GM12801 (cell line): Measurements from ENCODE around the gene KIF26B.

Experiments used
- TF ChIP-seq, protein P1 (sequence below): IDR thresholded peaks from one replicate; pipeline ENCODE4 v1.5.1; 2011; ENCODE audit warnings: control low read depth; ENCODE audit not compliant: insufficient read length; ENCODE audit errors: extremely low read depth

Gene KIF26B

DNA sequence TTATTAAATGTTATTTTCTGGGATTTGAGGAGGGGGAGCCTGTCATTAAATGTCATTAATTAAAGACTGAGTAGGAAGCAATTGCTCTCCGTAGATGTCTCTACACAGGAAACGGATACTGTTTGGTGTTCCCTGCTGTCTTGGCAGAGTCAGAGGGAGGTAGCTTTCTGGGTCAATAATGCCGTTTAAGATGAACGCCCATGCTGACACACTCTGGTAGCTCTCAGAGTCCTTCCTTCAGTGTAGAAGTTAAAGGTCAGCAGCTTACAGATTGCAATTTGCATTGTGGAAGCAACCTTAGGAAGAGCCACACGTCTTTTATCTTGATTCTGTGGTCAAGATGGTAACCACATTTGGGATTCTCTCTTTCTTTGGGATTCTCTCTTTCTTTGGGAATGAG, 257.5 kb downstream of the KIF26B start:
- TF ChIP-seq, protein P1, sequence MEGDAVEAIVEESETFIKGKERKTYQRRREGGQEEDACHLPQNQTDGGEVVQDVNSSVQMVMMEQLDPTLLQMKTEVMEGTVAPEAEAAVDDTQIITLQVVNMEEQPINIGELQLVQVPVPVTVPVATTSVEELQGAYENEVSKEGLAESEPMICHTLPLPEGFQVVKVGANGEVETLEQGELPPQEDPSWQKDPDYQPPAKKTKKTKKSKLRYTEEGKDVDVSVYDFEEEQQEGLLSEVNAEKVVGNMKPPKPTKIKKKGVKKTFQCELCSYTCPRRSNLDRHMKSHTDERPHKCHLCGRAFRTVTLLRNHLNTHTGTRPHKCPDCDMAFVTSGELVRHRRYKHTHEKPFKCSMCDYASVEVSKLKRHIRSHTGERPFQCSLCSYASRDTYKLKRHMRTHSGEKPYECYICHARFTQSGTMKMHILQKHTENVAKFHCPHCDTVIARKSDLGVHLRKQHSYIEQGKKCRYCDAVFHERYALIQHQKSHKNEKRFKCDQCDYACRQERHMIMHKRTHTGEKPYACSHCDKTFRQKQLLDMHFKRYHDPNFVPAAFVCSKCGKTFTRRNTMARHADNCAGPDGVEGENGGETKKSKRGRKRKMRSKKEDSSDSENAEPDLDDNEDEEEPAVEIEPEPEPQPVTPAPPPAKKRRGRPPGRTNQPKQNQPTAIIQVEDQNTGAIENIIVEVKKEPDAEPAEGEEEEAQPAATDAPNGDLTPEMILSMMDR: no peak

GRCh38 chr1:245416781-245417180, 262.0 kb downstream of the KIF26B start:
- TF ChIP-seq, protein P1: no peak

GRCh38 chr1:245418077-245418476, 263.3 kb downstream of the KIF26B start:
- TF ChIP-seq, protein P1: no peak

- TF ChIP-seq, protein P1: no peak
These were observed 264.7 kb downstream of the KIF26B start for GRCh38 chr1:245419461-245419978.

- TF ChIP-seq, protein P1: no peak
These were observed 265.2 kb downstream of the KIF26B start for GRCh38 chr1:245419989-245420388.

- TF ChIP-seq, protein P1: no peak
These were observed 266.1 kb downstream of the KIF26B start for GRCh38 chr1:245420926-245421325.

DNA sequence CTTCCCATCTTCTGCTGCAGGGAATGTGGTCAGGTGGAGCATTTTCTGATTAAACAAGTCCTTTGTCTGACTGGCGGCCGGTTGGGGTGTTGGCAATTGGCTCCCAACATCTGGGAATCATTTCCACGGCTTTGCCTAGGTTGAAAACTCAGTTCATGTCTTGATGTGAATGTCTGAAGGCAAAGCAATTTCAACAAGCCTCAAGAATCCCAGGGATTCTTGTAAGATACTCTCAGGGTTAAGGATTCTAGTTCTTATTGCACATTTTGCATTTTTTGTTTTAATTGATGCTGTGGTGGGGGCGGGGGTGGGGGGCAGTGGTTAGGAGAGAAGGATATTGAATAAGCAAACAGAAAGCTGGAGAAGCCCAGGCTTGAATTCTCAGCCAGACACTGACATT, 273.9 kb downstream of the KIF26B start:
- TF ChIP-seq, protein P1: no peak

DNA sequence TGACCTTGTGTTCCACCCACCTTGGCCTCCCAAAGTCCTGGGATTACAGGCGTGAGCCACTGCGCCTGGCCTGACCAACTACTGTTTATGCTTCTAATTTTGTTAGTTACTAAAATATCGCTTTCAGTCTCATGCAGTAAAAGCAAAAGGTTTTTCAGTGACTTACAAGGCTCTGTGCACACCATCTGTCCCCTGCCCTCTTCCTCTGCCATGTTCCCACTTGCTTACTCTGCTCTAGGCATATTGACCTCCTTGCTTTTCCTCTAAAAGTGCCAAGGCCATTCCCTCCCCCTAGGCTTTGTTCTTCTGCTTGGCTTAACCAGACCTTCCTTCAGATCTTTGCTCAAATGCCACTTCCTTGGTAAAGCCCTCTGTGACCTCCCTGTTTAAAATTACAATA, 276.9 kb downstream of the KIF26B start:
- TF ChIP-seq, protein P1: no peak
